ENCODE data around the gene TMPRSS6.
"Not testable (repeated sequence)": the region's sequence is repeated elsewhere in the genome, so short reads cannot be mapped to it uniquely, and the experiment has no call there.

TMPRSS6 gene

DNA sequence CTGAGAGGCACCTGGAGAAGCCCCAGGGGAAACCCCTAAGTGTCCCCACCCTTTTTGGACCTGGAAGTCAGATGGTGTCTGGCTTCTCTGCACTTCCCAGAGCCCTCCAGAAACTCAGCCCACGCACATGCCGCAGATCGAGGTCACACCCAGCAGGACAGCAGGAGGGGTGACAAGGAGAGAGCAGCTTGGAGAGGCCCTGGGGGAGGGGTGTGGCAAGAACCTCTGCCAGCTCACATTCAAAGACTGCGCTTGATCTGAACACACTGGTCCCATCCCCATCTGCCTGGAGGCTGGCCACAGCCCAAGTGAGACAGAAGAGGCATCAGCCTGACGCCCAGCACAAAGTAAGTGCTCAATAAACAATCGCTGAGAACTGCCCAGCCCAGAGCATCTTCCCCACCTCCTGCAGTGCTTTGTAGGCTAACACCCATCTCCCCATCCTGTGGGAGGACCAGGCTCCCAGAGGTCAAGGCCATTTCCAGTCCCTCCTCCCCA is 21.4 kb downstream of the TMPRSS6 start:
- DNase-seq = no peak

DNA sequence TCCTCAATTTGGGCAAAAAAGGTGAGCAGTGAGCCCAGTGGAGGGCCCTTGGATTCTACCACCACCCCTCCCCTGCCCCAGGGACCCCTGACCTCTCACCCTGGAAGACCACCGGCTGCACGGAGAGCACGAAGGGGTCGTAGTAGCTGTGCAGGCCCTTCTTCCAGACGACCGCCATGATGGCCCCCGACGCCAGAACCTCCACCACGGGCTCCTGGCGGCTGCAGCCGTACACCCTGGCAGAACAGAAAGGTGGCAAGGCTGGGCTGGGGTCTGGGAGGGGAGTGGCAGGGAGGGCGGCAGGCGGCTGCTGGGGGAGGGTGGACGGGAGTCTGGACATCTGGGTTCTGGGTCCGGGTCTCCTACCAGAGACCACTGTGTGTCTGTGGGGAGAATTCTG is 23.3 kb downstream of the TMPRSS6 start:
- no peak for DNase-seq

DNA sequence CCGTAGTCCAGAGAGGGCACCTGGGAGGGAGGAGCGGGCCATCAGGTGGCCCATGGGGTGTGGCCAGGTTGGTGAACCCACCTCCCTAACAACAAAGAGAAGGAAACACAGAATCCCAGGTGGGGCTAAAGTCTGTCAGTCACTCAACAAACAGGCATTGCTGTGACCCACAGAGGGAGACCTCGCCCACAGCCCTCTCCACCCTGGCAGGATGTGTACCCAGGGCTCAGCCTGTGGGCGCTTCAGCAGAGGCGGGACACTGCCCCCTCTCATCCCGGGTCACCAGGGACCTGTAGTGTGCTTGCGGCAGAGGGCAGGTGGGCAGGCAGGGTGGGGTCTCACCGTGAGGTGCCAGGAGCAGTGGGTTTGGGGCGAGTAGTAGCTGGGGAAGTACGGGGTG is 25.1 kb downstream of the TMPRSS6 start:
- no peak for DNase-seq

DNA sequence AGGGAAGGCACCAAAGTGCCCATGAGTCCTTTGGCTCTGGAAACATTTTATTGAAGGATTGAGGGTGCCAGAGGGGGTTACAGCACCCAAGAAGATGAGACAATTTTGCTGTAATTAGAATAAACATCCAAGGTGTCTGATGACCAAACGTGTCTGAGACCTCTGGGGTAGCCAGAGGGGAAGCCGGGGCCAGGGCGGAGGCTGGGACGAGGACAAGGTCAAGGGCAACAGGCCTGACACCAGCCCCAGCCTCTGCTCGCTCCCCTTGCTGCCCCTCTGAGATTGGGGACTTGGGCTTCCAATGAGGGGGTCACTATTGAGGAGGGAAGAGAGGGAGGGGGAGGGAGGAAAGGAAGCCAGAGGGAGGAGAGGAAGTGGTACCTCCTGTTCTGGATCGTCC is 25.6 kb downstream of the TMPRSS6 start:
- DNase-seq = no peak

DNA sequence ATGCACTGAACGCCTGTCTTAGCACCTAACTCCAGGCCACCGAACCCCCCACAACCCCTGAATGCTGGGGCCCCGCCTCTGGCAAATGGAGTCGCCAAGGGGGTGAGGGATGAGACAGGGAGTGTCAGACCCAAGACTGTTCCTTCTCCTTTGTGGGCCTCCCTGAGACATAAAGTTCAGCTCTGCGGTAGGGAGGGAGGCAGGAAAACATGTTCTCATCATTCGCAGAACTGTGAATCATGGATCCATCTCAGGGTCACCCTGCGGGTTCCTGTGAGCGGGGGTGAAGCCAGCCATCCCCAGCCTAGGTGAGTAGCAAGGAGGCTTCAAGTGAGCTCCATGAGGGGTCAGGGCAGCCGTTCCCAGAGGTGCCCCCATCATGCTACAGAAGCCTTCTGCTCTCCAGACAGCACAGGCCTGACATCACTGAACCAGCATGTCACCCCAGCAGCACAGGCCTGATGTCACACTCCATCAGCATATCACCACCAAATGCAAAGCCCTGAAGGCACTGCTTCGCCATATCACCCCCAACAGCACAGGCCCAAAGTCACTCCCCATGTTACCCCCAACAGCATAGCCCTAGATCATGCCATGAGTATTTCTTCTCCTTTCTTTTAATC is 27.2 kb downstream of the TMPRSS6 start:
- DNase-seq = no peak

DNA sequence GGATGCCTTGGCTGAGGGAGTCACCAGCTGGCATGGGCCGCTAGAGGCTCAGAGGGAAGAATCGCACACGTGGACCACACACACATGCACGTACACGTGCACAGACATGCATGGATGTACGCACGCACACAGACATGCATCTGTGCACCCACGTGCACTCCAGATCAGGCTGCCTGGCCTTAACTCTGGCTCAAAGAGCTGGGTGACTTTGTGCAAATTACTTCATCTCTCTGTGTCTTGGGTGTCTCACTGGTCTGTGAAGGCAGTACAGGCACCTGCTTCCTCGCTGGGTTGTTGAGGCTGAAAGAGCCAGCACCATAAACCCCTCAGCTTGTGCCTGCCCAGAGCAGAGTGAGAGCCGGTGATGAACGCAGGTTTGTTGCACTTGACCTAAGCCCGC is 28.7 kb downstream of the TMPRSS6 start:
- DNase-seq = no peak

DNA sequence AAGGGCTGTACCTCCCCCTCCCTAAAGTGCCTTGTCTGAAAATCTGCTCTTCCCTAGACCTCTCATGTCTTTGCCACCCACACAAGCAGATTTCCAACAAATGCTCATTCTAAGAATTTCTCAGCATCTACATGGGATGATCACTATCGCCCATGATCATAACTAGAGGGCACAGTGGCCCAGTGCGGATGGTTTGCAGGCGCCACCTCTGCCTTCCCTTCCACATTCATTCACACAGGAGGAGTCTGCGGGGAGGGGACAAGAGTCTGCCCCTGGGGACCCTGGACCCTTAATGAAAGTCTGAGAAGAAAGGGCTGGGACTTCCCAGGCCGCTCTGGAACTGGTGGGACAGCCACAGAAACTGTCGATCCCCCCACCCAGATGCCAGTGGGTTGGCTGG is 29.1 kb downstream of the TMPRSS6 start:
- DNase-seq = no peak

DNA sequence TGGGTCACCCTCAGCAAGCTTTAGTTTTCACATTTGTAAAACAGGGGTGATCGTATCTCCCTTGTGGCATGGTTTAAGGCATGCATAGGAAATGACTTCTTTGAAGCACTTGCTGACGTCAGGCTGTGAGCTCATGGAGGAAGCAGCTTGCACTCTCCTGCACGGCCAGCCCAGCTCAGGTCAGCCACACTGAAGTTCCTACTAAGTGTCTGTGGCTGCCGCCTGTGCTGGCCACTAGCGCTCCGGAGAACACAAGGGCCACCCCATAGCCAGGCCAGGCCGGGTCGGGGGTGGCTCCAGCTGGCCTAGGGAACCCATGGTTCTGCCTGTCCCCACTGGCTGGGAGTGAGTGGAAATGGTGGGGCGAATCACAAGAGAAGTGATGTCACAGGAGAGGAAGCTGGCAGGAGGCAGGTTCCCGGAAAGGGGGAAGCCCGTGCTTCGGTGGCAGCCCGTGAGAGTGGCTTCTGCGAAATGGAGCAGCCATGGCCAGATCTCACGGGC is 29.8 kb downstream of the TMPRSS6 start:
- DNase-seq = no peak

DNA sequence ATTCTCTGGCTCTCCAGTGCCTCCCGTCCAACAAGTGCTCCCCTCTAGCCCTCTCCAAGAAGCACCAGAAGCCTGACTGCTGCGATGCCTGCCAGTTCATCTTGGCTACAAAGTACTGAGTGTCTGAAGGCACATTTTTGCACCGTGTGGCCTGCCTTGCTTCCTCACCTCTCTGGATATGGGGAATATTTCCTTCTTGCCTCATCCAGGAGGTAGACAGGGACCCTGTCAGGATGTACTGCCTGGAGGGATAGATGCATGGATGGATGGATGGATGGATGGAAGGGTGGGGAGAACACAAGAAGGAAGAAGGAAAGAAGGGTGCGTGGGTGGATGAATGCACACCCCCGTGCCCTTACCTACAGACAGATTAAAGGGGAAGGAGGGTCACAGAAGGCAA is 30.4 kb downstream of the TMPRSS6 start:
- DNase-seq = no peak

DNA sequence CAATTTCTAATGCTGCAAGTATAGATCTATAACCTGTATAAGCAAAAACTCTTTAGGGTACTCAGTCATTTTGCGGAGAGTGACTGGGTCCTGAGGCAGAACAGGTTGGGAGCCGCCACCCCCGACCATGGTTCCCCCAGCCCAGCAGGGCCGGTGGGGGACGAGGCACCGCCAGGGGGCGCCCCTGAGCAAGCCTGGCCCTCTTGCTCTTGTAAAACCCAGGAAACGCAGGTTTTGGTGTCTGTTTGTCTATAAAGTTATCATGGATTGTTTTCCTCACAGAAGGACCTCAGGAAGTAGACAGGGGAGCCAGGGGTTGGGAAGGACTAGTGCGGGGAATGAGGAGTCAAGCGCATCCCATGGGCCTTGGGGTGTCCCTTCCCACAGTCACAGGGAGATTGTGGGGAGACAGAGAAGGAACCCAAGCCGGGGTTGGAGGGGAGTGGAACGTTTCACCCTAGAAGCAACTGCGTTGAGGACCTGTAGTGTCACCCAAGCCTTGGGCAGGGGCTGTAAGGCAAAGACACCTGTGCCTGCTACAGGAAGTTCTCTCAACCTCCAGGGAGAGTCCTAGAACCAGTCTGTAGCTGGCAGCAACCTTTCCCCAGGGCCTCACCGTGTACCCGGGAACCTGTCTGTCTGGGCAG is 31.6 kb downstream of the TMPRSS6 start:
- DNase-seq = peak; percentile 46

DNA sequence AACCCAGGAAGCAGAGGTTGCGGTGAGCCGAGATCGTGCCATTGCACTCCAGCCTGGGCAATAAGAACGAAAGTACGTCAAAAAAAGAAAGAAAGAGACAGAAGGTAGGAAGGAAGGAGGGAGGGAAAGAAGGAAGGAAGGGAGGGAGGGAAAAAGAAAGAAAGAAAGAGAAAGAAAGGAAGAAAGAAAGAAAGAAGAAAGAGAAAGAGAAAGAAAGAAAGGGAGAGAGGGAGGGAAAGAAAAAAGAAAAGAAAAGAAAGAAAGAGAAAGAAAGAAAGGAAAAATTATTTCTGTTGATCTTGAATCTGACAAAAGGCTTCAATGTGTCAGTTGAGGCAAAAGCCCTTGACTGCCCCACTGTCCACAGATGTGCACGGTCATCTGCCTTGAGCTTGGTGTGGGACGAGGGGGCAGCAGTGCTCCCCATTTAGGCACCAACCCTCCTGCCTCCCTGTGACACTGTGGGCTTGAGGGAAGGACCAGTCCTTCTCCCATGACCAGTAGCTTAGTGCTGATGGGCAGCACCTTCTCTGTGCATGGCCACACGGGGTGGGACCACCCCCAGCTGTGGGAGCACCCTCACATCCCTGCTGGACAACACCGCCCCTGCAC is 33.6 kb downstream of the TMPRSS6 start:
- no peak for DNase-seq

DNA sequence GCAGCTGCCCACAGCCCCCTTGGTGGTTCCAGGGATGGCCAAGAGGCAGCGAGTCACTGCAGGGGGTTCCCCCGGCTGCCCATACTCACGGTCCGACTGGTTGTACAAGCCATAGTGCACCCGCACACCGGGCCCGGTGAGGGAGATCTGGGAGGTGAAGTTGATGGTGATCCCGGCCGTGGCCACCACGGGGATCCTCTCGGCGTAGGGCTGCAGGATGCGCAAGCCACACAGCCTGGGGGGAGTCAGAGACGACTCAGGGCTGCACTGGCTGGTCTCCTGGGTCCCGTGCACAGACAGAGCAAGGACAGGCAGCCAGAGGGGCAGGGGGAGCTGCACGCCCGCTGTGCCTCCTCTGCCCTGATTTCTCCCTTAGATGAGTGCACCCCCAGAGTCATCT is 34.5 kb downstream of the TMPRSS6 start:
- no peak for DNase-seq

DNA sequence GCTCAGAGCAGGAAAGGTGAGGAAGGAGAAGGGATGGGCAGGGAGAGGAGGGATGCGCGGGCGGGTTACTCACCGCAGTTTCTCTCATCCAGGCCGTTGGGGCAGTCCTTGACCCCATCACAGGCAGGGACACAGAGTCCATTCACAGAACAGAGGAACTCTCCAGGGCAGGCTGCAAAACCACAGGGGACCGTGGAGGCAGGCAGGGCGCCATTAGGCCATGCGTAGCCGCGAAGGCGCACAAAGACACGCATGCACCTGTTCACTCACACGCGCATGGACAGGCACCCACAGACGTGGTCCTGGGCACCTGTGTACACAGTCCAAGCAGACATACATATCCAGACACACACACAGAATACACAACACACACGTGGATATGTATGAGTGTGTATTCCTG is 35.0 kb downstream of the TMPRSS6 start:
- no peak for DNase-seq

DNA sequence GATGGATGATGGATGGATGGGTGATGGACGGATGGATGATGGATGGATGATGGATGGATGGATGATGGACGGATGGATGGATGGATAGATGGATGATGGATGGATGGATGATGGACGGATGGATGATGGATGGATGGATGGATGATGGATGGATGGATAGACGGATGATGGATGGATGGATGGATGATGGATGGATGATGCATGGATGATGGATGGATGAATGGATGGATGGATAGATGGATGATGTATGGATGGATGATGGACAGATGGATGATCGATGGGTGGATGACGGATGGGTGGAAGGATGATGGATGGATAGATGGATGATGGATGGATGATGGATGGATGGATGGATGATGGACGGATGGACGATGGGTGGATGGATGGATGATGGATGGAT is 36.8 kb downstream of the TMPRSS6 start:
- no peak for DNase-seq

DNA sequence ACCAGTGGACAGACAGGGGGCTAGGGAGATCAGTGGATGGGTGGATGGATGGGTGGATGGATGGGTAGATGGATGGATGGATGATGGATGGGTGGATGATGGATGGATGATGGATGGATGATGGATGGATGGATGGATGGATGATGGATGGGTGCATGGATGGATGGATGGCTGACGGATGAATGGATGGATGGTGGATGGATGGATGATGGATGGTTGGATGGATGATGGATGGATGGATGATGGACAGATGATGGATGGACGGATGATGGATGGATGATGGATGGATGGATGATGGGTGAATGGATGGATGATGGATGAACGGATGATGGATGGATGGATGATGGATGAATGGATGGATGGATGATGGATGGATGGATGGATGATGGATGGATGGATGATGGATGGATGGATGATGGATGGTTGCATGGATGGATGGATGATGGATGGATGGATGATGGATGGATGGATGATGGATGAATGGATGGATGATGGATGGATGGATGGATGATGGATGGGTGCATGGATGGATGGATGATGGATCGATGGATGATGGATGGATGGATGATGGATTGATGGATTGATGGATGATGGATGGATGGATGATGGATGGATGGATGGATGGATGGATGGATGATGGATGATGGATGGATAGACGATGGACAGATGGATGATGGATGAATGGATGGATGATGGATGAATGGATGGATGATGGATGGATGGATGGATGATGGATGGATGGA is 37.5 kb downstream of the TMPRSS6 start:
- DNase-seq = not testable (repeated sequence)

DNA sequence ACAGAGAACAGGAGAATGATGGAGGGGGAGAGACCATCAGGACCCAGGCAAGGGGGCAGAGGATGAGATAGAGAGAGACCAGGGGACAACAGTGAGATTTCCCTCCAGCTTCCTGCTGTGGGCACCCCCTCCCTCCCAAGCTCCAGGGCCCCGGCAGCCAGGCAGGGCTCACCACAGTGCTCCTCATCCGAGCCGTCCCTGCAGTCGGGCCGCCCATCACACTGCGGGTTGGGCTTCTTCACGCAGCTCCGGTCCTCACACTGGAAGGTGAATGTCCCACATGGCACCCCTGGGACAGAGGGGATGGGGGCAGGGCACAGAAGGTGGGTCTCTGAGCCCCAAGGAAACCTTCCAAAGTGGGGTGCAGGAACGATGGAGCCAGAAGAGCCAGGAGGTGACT is 38.8 kb downstream of the TMPRSS6 start:
- no peak for DNase-seq

DNA sequence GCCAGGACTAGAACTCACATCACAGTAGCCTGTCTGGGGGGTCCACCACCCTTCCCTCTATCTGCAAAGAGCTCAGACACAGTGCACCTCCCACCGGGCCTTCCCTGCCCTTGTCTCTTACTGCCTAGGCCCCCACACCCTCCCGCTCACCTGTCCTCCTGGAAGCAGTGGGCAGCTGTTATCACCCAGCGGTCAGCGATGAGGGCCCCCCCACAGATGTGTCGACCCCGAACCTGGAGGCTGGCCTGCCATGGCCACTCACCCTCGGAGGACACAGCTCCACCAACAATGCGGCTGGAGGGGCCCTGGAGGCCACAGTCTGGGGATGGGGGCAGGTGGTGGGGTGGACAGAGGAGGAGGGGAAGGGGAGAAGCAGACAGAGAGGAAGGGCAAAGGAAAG is 39.2 kb downstream of the TMPRSS6 start:
- no peak for DNase-seq

DNA sequence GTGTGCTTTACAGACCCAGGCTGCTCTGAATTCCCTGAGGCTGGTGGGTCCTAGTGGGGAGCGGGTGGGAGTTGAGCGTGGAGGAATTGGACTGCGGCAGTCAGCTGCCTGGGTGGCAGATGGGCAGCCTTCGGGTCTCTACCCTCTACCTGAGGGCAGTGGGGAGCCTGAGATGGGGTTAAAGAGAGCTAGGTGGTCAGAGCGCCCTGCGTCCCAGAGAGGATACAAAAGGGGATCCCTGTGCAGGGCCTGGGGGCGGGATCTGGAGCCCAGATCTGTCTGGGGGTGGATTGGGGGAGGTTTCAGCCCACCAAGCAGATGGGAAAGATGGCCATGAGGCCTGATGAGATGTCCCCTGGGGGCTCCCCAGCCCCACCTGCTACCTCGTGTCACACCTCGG is 39.8 kb downstream of the TMPRSS6 start:
- no peak for DNase-seq

DNA sequence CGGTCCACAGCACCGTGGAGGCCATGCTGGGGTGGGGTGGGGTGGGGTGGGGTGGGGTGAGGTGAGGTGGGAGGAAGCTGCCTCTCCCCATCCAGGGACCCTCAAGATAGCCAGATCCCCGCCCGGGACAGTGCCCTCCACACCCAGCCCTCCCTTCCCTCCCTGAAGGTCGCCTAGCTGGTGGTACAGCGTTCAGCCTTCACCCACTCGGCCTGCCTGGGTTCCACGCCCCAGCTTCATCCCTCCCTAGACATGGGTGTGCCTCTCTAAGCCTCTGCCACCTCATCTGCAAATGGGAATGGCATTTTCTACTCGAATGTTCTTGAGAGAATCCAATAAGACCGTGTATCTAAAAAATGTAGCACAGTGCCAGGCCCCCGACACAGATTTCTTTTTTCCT is 40.2 kb downstream of the TMPRSS6 start:
- DNase-seq = no peak

DNA sequence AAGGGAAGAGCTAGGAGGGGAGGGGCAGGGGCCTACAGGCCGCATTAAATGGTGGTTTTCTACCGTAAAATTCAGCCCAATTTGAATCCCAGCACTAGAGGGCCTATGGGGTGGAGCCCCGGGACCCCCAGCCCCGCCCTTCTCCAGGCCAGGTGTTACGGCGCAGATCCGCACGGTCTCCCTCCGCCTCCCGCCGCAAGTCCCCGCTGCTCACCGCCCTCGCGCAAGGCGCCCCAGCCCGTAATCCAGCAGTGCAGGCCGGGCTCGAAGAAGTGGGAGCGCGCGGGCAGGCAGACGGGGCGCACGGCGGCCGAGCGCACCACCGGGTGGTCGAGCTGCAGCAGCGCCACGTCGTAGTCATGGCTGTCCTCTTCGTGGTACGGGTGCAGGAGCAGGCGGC is 40.7 kb downstream of the TMPRSS6 start:
- DNase-seq = peak; percentile 46

DNA sequence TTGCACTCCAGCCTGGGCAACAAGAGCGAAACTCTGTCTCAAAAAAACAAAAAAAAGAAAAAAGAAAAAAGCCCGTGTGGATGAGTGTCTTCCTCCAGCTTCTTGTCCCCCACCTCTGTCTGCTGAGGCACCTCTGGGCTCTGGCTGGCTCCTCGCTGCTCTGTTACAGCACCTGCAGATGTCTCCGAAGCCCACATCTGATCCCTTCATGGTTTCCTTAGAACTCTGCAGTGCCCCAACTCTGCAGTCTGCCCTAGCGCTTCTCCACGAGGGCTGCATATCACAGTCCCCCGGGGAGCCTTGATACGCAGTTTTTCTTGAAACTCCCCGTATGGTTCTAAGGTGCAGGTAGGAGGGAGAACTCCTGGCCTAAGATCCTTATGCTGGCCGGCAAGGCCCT is 42.1 kb downstream of the TMPRSS6 start:
- no peak for DNase-seq

DNA sequence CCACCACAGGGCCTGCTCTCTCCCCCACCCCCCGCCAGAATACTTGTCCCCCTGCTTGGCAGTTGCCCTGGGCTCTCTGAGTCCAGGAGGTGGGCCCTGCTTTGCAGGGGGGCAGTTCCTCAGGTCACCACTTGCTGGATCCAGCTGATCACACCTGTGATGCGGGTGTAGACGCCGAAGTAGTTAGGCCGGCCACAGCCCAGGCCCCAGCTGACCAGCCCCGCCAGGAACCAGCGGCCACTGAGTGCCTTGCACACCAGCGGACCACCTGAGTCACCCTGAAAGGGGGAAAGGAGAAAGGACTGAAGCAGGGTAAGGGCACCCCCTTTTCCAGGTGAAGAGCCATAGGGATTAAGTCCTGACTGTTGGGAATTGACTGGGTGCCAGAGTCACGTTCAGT is 43.6 kb downstream of the TMPRSS6 start:
- DNase-seq = no peak

DNA sequence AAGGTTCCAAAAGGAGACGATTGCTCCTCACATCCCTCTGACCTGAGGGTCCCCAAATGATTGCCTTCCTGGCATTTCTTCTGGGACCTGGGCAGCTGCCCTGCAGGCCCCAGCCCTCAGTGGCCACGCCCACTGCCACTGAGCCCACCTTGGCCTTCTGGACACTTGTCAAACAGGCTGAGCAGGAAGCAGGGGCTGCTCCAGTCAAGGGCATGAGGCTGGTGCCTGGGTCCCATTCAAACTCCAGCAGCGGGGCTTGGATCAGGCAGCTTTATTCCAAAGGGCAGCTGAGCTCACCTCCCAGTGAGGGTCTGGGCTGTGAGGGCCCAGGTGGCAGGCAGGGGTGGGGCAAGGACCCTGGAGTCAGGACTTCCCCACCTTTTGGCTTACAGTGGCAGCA is 44.3 kb downstream of the TMPRSS6 start:
- no peak for DNase-seq
